ENCODE data around the gene P3H3. TPM values are rescaled to one million over a fixed set of nuclear protein-coding genes. Genes with fewer than 3 reads are reported as not detected.
"Not testable (repeated sequence)": the region's sequence is repeated elsewhere in the genome, so short reads cannot be mapped to it uniquely, and the experiment has no call there.

Gene P3H3
- total RNA-seq, 1 donor from 2014 or later = 37.3 TPM

DNA sequence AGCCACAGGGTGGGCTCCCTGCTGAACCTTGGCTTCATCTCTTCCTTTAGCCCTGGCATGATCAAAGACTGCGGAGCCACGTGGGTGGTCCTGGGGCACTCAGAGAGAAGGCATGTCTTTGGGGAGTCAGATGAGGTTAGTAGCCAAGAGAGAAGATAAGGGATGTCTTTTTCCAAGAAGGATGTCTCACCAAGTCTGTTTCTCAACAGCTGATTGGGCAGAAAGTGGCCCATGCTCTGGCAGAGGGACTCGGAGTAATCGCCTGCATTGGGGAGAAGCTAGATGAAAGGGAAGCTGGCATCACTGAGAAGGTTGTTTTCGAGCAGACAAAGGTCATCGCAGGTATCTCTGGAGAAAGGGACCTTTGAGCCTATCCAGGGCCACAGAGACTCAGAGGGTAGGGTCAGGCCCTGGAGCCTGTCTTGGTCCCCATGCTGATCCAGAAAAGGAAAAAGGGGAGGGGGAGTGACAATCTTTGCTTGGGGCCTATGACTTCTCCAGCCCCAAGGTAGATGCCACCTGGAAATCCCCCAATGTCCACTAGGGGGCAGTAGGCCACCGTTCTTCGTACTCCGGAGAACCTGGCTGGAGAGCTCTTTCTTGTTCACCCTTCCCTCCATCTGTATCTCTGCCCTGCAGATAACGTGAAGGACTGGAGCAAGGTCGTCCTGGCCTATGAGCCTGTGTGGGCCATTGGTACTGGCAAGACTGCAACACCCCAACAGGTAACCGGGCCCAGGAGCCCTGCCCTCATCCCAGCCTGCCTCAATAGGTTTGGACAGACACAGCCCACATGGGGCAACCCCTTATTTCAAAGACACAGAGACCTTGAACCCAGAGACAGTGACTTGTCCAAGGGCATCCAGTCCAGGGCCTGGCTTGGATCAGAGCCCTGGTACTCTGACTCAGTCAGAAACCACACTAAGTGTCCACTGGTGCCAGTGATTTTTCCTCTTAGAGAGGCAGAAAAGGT, 41.1 kb downstream of the P3H3 start:
- intact Hi-C loops (cut with DNase I) = loop anchor here (5.0 kb wide), 1 partner anchor 58 kb away; the partner anchor contains the start of gene ATN1
- peaks cover 49% of the 10 kb centered on the region for H3K4me1 ChIP-seq
- peak overlapping the region; percentile 93 for H3K27ac ChIP-seq
- H3K4me3 ChIP-seq = peak overlapping the region; percentile 92 to 99
- H3K9me3 ChIP-seq = no peaks in the 10 kb centered on the region
- DNase-seq (ENCODE audit: extremely low spot score in 2 of 2) = no peak
- TF ChIP-seq, protein P1, sequence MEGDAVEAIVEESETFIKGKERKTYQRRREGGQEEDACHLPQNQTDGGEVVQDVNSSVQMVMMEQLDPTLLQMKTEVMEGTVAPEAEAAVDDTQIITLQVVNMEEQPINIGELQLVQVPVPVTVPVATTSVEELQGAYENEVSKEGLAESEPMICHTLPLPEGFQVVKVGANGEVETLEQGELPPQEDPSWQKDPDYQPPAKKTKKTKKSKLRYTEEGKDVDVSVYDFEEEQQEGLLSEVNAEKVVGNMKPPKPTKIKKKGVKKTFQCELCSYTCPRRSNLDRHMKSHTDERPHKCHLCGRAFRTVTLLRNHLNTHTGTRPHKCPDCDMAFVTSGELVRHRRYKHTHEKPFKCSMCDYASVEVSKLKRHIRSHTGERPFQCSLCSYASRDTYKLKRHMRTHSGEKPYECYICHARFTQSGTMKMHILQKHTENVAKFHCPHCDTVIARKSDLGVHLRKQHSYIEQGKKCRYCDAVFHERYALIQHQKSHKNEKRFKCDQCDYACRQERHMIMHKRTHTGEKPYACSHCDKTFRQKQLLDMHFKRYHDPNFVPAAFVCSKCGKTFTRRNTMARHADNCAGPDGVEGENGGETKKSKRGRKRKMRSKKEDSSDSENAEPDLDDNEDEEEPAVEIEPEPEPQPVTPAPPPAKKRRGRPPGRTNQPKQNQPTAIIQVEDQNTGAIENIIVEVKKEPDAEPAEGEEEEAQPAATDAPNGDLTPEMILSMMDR (IDR thresholded peaks at IDR 0.05) = peak; percentile 79 to 90 (median 88)
- TF ChIP-seq POLR2A (IDR thresholded peaks at IDR 0.05) (no peak), POLR2AphosphoS5 (IDR thresholded peaks at IDR 0.05; ENCODE audit: insufficient read depth in 1 of 2, low read depth in 1 of 2) (peak; percentile 31 to 55)
- no peaks in the 10 kb centered on the region for H3K27me3 ChIP-seq
- peaks cover 0 to 24% of the 10 kb centered on the region in 2 donors for H3K36me3 ChIP-seq

DNA sequence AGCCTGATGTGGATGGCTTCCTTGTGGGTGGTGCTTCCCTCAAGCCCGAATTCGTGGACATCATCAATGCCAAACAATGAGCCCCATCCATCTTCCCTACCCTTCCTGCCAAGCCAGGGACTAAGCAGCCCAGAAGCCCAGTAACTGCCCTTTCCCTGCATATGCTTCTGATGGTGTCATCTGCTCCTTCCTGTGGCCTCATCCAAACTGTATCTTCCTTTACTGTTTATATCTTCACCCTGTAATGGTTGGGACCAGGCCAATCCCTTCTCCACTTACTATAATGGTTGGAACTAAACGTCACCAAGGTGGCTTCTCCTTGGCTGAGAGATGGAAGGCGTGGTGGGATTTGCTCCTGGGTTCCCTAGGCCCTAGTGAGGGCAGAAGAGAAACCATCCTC, 42.1 kb downstream of the P3H3 start:
- peaks cover 0 to 15% of the 10 kb centered on the region in 2 donors for H3K36me3 ChIP-seq
- H3K9me3 ChIP-seq; H3K4me3 ChIP-seq; intact Hi-C loops (cut with DNase I); H3K27me3 ChIP-seq; DNase-seq (ENCODE audit: extremely low spot score in 2 of 2); H3K27ac ChIP-seq: not testable (repeated sequence)
- H3K4me1 ChIP-seq = peaks cover 49% of the 10 kb centered on the region

DNA sequence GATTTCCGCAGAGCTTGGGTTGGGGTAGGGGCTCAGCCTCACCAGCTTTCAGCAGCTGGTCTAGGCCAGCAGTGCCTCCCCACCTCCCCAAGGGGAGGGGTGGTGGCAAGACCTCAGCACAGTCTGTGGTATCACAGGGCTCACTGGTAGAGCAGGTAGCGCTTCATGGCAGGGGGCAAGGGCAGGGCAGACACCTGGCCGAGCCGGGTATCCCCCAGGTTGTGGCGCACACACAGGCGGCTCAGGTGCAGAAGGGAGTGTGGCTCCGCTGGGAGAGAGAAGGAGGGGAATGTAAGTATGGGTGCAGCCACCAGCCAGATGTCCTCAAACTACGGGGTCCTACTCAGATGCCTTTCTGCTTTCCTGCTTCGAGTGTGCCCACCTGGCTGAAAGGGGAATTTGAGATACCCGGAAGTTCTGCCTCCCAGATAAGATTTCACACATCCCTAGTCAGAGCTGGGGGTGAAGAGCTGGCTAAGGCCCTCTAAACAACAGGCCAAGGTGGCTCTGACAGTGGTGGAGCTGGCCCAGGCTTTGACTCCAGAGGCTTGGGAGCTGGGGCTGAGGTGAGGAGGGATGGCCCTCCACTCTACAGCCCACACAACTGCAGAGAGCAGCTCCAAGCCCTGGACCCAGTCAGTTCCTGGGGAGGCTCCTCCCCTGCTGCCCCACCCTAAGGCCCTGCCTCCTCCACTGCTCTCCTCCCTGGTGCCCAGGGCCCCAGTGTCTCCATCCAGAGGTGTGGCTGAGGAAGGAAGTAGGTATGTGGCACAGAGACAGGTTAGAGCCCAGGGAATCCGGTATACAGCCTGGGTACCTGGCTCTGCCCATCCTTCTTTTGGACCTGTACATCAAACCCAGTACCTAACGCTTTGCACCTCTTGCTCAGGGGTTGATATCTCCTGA, 43.1 kb downstream of the P3H3 start:
- intact Hi-C loops (cut with DNase I) = no loop called here
- peak overlapping the region; percentile 67 to 70 for H3K4me3 ChIP-seq
- peaks cover 0 to 14% of the 10 kb centered on the region in 2 donors for H3K36me3 ChIP-seq
- H3K27me3 ChIP-seq = no peaks in the 10 kb centered on the region
- H3K4me1 ChIP-seq = peaks cover 46% of the 10 kb centered on the region
- no peak for DNase-seq (ENCODE audit: extremely low spot score in 2 of 2)
- H3K9me3 ChIP-seq = no peaks in the 10 kb centered on the region
- H3K27ac ChIP-seq = peak overlapping the region; percentile 86
- TF ChIP-seq, protein P1 (IDR thresholded peaks at IDR 0.05) = no peak
- no peak for TF ChIP-seq POLR2A (IDR thresholded peaks at IDR 0.05)

DNA sequence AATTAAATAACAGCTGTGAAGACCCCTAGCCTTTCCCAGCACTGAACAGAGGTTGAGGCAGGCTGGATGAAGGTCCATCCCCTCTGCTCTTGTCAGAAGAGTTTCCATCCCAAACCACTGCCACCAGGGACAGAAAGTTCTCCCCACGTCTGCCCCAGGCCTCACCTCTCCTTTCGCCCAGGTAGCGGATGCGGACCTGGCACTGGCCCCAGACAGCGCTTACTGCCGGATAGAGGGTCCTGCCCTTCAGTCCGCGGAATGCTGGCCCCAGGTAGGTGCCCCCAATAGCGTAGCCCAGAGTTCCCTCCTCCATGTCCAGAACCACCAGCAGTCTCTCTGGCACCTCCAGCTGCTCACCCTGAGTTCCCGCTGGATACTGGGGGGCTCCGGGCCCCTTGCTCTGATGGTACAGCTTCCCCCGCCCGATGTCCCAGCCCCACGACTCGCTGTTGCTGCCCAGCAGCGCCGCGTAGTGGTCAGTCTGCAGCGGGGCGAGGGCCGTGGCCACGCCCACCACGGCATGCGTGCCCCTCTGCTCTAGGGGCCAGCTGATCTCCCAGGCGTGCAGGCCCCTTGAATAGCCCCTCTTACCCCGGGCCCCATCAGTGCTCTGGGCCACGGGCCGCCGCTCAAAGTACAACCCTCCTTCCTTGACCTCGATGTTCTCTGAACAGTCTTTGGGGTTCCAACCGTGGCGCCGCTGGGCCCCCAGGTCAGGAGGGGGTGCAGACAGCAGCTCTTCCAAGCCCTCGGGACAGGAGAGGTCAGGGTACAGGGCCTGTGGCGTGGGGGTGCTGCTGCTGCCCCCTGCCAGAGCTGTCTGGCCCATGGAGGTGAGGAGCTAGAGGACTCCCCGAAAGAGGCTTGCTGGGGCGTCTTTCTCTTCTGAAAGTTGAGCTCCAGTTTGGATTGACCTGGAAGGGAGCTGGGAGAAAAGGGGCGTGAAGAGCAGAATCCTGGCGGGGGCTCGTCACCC, 44.2 kb downstream of the P3H3 start:
- TF ChIP-seq, protein P1 (IDR thresholded peaks at IDR 0.05) = peak; percentile 35 to 91 (median 77)
- no peak for TF ChIP-seq POLR2AphosphoS5 (IDR thresholded peaks at IDR 0.05; ENCODE audit: insufficient read depth in 1 of 2, low read depth in 1 of 2)
- H3K36me3 ChIP-seq = peaks cover 0 to 14% of the 10 kb centered on the region in 2 donors
- peaks cover 38% of the 10 kb centered on the region for H3K4me1 ChIP-seq
- H3K27ac ChIP-seq = peak overlapping the region; percentile 86
- H3K9me3 ChIP-seq = no peaks in the 10 kb centered on the region
- DNase-seq (ENCODE audit: extremely low spot score in 2 of 2) = no peak
- no peaks in the 10 kb centered on the region for H3K27me3 ChIP-seq
- peak overlapping the region; percentile 67 to 70 for H3K4me3 ChIP-seq
- intact Hi-C loops (cut with DNase I) = no loop called here
